GM04503 (cell line): ENCODE data around the gene CSF1.
A peak's percentile ranks its signal among the peaks of the same experiment; 100 is the strongest.
"Not testable (repeated sequence)": the region's sequence is repeated elsewhere in the genome, so short reads cannot be mapped to it uniquely, and the experiment has no call there.

Source experiments
- DNase-seq: peaks from one replicate; pipeline ENCODE4 v3.0.0-alpha.2; 2012; ENCODE audit warnings: low read depth

Gene CSF1

GRCh38 chr1:109938556-109938955, 27.9 kb downstream of the CSF1 start:
- DNase-seq, result no peak

GRCh38 chr1:109942434-109942833, 31.8 kb downstream of the CSF1 start:
- no peak for DNase-seq

GRCh38 chr1:109944541-109944940, 33.9 kb downstream of the CSF1 start:
- no peak for DNase-seq

GRCh38 chr1:109946511-109946910, 35.9 kb downstream of the CSF1 start:
- no peak for DNase-seq

GRCh38 chr1:109947582-109948284, 37.1 kb downstream of the CSF1 start:
- DNase-seq, result no peak

GRCh38 chr1:109948285-109948630, 37.6 kb downstream of the CSF1 start:
- DNase-seq, result no peak

GRCh38 chr1:109950038-109950437, 39.4 kb downstream of the CSF1 start:
- DNase-seq, result no peak

- DNase-seq, result no peak
These were observed 39.9 kb downstream of the CSF1 start for GRCh38 chr1:109950509-109950908.

- DNase-seq, result not testable (repeated sequence)
These were observed 40.9 kb downstream of the CSF1 start for GRCh38 chr1:109951501-109951900.

- DNase-seq, result no peak
These were observed 43.4 kb downstream of the CSF1 start for GRCh38 chr1:109954041-109954512.

GRCh38 chr1:109959632-109959973, 49.0 kb downstream of the CSF1 start:
- no peak for DNase-seq

- peak; percentile 81 for DNase-seq
These were observed 49.5 kb downstream of the CSF1 start for GRCh38 chr1:109959974-109960744.

GRCh38 chr1:109960745-109961094, 50.1 kb downstream of the CSF1 start:
- DNase-seq, result no peak

- no peak for DNase-seq
These were observed 53.2 kb downstream of the CSF1 start for GRCh38 chr1:109963864-109964263.

GRCh38 chr1:109969146-109969829, 58.6 kb downstream of the CSF1 start:
- DNase-seq, result peak; percentile 42

GRCh38 chr1:109969907-109970306, 59.3 kb downstream of the CSF1 start:
- no peak for DNase-seq

- no peak for DNase-seq
These were observed 60.9 kb downstream of the CSF1 start for GRCh38 chr1:109971559-109971958.

- no peak for DNase-seq
These were observed 63.5 kb downstream of the CSF1 start for GRCh38 chr1:109974191-109974590.

- DNase-seq, result peak; percentile 89
These were observed 65.1 kb downstream of the CSF1 start for GRCh38 chr1:109975718-109976117.

GRCh38 chr1:109976762-109977161, 66.1 kb downstream of the CSF1 start:
- DNase-seq, result no peak

- DNase-seq, result no peak
These were observed 66.6 kb downstream of the CSF1 start for GRCh38 chr1:109977225-109977624.

- no peak for DNase-seq
These were observed 67.2 kb downstream of the CSF1 start for GRCh38 chr1:109977657-109978378.
